Lower leg skin (tissue), 3 donors: ENCODE measurements around the gene LMOD3.

Experiments
- POLR2A ChIP-seq, 2 donors: fragments of 450-650 bp; IDR thresholded peaks; one replicate each; pipeline ENCODE4 v1.6.1; 2016 to 2017; ENCODE audit warnings: antibody characterized with exemption in 2 of 2, mild to moderate bottlenecking in 1 of 2, moderate library complexity in 1 of 2
- TF ChIP-seq, protein P1 (sequence below), 3 donors: fragments of 450-650 bp; IDR thresholded peaks; one replicate each; pipeline ENCODE4 v1.5.1; 2016; ENCODE audit warnings: antibody characterized with exemption in 3 of 3, mild to moderate bottlenecking in 3 of 3, moderate library complexity in 2 of 3

DNA sequence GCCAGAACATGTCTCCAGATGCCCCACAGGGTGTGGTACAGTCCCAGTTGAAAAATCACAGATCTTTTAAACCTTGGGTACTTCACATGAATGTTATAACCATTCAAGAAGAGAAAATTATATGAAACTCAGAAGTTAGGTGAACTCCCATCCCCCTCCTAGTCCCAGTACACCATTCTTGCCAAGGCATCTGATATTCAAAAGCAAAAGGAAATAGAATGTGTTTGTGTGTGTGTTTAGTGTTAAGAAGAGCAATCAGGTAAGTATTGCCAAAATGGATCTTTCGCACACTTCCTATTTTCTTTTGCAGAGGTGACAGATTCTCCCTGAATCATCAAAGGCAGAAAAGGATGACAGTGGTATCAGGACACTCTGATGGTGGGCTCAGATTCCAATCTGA, 44.1 kb upstream of the LMOD3 start:
- TF ChIP-seq, protein P1, sequence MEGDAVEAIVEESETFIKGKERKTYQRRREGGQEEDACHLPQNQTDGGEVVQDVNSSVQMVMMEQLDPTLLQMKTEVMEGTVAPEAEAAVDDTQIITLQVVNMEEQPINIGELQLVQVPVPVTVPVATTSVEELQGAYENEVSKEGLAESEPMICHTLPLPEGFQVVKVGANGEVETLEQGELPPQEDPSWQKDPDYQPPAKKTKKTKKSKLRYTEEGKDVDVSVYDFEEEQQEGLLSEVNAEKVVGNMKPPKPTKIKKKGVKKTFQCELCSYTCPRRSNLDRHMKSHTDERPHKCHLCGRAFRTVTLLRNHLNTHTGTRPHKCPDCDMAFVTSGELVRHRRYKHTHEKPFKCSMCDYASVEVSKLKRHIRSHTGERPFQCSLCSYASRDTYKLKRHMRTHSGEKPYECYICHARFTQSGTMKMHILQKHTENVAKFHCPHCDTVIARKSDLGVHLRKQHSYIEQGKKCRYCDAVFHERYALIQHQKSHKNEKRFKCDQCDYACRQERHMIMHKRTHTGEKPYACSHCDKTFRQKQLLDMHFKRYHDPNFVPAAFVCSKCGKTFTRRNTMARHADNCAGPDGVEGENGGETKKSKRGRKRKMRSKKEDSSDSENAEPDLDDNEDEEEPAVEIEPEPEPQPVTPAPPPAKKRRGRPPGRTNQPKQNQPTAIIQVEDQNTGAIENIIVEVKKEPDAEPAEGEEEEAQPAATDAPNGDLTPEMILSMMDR (IDR thresholded peaks at IDR 0.05) = no peak
- no peak for TF ChIP-seq POLR2A (IDR thresholded peaks at IDR 0.05)
